Measurements from ENCODE around the gene UTP4. TPM values are rescaled to one million over a fixed set of nuclear protein-coding genes. Genes with fewer than 3 reads are reported as not detected.

UTP4 gene
- total and polyA plus RNA-seq, 2 of the 8 experiments (the other 6 are each of a cell fraction or from before 2014, with no cell fraction given): 101 to 118 TPM

DNA sequence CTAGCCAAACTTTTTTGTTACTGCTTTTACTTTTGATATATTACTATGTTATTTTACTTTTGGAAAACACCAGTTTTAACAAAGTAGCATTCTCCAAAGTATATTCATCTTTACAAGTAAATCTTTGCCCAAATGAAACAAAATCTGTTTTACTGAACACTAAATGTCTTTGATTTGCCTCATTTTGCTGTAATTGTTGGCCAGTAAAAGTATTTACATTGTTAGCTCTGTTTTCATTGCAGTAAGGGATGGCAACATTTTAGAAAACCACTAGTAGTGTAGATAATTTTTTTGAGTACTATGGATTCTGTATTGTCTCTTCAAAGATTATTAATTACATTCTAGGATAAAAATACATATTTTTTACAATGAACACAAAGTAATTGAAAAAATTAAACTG lies 65.1 kb downstream of the UTP4 start (continued):
- TF ChIP-seq, protein P1, sequence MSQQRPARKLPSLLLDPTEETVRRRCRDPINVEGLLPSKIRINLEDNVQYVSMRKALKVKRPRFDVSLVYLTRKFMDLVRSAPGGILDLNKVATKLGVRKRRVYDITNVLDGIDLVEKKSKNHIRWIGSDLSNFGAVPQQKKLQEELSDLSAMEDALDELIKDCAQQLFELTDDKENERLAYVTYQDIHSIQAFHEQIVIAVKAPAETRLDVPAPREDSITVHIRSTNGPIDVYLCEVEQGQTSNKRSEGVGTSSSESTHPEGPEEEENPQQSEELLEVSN (IDR thresholded peaks at IDR 0.05): no peak
- TF ChIP-seq TAF1 (IDR thresholded peaks at IDR 0.05; ENCODE audit: low read depth, low read length): no peak
- no peak for TF ChIP-seq NRF1 (IDR thresholded peaks at IDR 0.05; ENCODE audit: low read depth, low read length)
- no peak for TF ChIP-seq EGR1 (IDR thresholded peaks at IDR 0.05; ENCODE audit: borderline replicate concordance, low read depth, low read length)
- TF ChIP-seq CHD2 (IDR thresholded peaks at IDR 0.05; ENCODE audit: low read length): no peak
- TF ChIP-seq YY1 (IDR thresholded peaks at IDR 0.05; ENCODE audit: low read depth, low read length): no peak
- TF ChIP-seq ZNF274 (IDR thresholded peaks at IDR 0.05; ENCODE audit: borderline replicate concordance, extremely low read depth, low read length): no peak

All from H1 (cell line).